Gastroesophageal sphincter (tissue), 3 donors: ENCODE measurements around the gene CCDC61.

Experiments
- CTCF ChIP-seq, 4 experiments: fragments of 200-600 bp in 2 of 4; fragments of 450-650 bp in 2 of 4; sonication (generic) in 1 of 4; IDR thresholded peaks; one replicate each; pipeline ENCODE4 v1.5.1; 2017 to 2019; ENCODE audit warnings: antibody characterized with exemption in 4 of 4, mild to moderate bottlenecking in 2 of 4, moderate library complexity in 2 of 4
- POLR2A ChIP-seq, 2 donors: fragments of 450-650 bp; IDR thresholded peaks; one replicate each; pipeline ENCODE4 v1.6.1; 2017; ENCODE audit warnings: antibody characterized with exemption in 2 of 2, mild to moderate bottlenecking in 2 of 2, moderate library complexity in 1 of 2
- POLR2AphosphoS5 ChIP-seq: sonication (generic); formaldehyde crosslinking; IDR thresholded peaks from one replicate; pipeline ENCODE4 v1.6.1; 2017; ENCODE audit warnings: antibody characterized with exemption

- TF ChIP-seq CTCF (IDR thresholded peaks at IDR 0.05), result no peak
- no peak for TF ChIP-seq POLR2AphosphoS5
- no peak for TF ChIP-seq POLR2A (IDR thresholded peaks at IDR 0.05)
These were observed 64.7 kb downstream of the CCDC61 start for GRCh38 chr19:46060012-46060411.
